Thoracic aorta (tissue), 2 donors: Measurements from ENCODE around the gene RRP8. TPM values are rescaled to one million over a fixed set of nuclear protein-coding genes. Genes with fewer than 3 reads are reported as not detected.

ENCODE experiments used
- ATAC-seq: fragments of 150-250 bp; one replicate; pipeline ENCODE4 v1.8.0; 2017; ENCODE audit warnings: low read depth; ENCODE audit not compliant: insufficient number of reproducible peaks, low FRiP score
- DNase-seq: peaks from one replicate; pipeline ENCODE4 v3.0.0-alpha.2; 2020; ENCODE audit warnings: low spot score
- H3K27ac ChIP-seq, 2 donors: fragments of 200-600 bp; sonication (generic); 1 replicate in 1 of 2; 2 replicates in 1 of 2; pipeline ENCODE4 v1.5.1; 2016; ENCODE audit warnings: mild to moderate bottlenecking in 2 of 2, moderate library complexity in 2 of 2
- H3K27me3 ChIP-seq: fragments of 200-600 bp; sonication (generic); replicated peaks from 2 replicates; pipeline ENCODE4 v1.6.0; 2016; ENCODE audit warnings: mild to moderate bottlenecking; ENCODE audit not compliant: insufficient read depth
- H3K36me3 ChIP-seq: fragments of 200-600 bp; sonication (generic); one replicate; pipeline ENCODE4 v1.5.1; 2016
- H3K4me1 ChIP-seq, 2 donors: fragments of 200-600 bp; sonication (generic); 1 replicate in 1 of 2; 2 replicates in 1 of 2; pipeline versions ENCODE4 v1.5.1 to v1.6.0; 2016; ENCODE audit warnings: low read depth in 2 of 2, mild to moderate bottlenecking in 1 of 2; ENCODE audit not compliant: control insufficient read depth in 1 of 2
- H3K4me3 ChIP-seq: fragments of 200-600 bp; sonication (generic); 2 replicates; pipeline ENCODE4 v1.5.1; 2016; ENCODE audit warnings: mild to moderate bottlenecking
- H3K9me3 ChIP-seq: fragments of 200-600 bp; sonication (generic); 2 replicates; pipeline ENCODE4 v1.5.1; 2016
- CTCF ChIP-seq: fragments of 200-600 bp; sonication (generic); IDR thresholded peaks from one replicate; pipeline ENCODE4 v1.5.1; 2019; ENCODE audit warnings: antibody characterized with exemption
- total RNA-seq, 2 donors: library from RNA; depleted of rRNA; stranded (reverse); fragments of >200 nt; gene quantifications; one replicate each; pipeline versions ENCODE4 v1.1.0 to v1.2.3, GENCODE V29; 2016

RRP8 gene
- total RNA-seq, 2 donors from 2014 or later = 13.9 to 35.8 TPM

GRCh38 chr11:6570691-6571427 is 32.6 kb downstream of the RRP8 start:
- peaks cover 0 to 14% of the 10 kb centered on the region in 2 donors for H3K4me1 ChIP-seq
- H3K36me3 ChIP-seq = no peaks in the 10 kb centered on the region
- ATAC-seq (no peak), DNase-seq (no peak)
- H3K9me3 ChIP-seq = no peaks in the 10 kb centered on the region
- no peak overlapping the region for H3K27ac ChIP-seq
- no peaks in the 10 kb centered on the region for H3K27me3 ChIP-seq
- TF ChIP-seq CTCF = no peak
- H3K4me3 ChIP-seq = peak overlapping the region; percentile 39

GRCh38 chr11:6569706-6570105 is 33.7 kb downstream of the RRP8 start:
- no peaks in the 10 kb centered on the region for H3K36me3 ChIP-seq
- no peak for TF ChIP-seq CTCF
- H3K27me3 ChIP-seq = no peaks in the 10 kb centered on the region
- ATAC-seq (no peak), DNase-seq (no peak)
- no peaks in the 10 kb centered on the region for H3K9me3 ChIP-seq
- no peak overlapping the region for H3K27ac ChIP-seq
- H3K4me3 ChIP-seq = no peak overlapping the region
- peaks cover 0 to 14% of the 10 kb centered on the region in 2 donors for H3K4me1 ChIP-seq

DNA sequence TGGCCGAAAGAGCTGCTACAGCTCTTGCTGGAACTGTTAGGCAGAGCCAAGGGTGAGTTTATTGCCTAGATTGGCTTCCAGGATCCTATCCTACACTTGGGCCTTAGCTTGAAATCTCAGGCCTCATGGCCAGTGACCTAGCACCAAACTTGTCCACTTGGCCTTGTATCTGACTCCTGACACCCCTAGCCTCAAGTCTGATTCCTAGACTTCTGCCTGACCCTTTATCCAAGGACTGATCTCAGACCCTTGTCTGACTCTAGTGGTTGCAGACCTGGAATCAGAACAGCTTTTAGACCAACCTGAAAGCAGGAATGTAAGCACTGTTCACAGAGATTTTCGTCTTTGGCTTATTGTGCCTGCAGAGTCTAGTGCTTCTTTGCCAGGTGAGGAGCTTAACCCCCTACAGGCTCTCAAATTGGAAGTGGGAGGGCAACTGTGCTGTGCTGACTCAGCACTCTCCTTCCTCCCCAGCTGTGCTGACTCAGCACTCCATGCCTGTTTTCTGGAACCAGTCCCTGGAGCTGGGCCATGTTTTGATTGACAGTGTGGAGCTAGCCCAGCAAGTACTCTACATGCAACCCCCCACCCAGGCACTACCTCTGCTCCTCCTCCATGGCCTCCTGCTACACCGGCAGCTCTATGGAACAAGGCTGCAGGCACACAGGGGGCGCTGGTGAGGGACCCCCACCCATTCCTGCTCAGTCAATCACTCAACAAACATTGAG is 35.1 kb downstream of the RRP8 start:
- H3K9me3 ChIP-seq = no peaks in the 10 kb centered on the region
- no peak overlapping the region for H3K4me3 ChIP-seq
- DNase-seq = no peak
- H3K36me3 ChIP-seq = no peaks in the 10 kb centered on the region
- no peak for TF ChIP-seq CTCF
- ATAC-seq = no peak
- no peak overlapping the region for H3K27ac ChIP-seq
- H3K27me3 ChIP-seq = no peaks in the 10 kb centered on the region
- H3K4me1 ChIP-seq = peaks cover 0 to 14% of the 10 kb centered on the region in 2 donors

- ATAC-seq = no peak
- no peak for DNase-seq
- Histone ChIP-seq H3K27me3 (no peaks in the 10 kb centered on the region), H3K36me3 (no peaks in the 10 kb centered on the region), H3K4me3 (no peak overlapping the region), H3K4me1 (peaks cover 0 to 14% of the 10 kb centered on the region in 2 donors), H3K27ac (no peak overlapping the region), H3K9me3 (no peaks in the 10 kb centered on the region)
- TF ChIP-seq CTCF = no peak
These were observed 36.1 kb downstream of the RRP8 start for GRCh38 chr11:6567371-6567745.

DNA sequence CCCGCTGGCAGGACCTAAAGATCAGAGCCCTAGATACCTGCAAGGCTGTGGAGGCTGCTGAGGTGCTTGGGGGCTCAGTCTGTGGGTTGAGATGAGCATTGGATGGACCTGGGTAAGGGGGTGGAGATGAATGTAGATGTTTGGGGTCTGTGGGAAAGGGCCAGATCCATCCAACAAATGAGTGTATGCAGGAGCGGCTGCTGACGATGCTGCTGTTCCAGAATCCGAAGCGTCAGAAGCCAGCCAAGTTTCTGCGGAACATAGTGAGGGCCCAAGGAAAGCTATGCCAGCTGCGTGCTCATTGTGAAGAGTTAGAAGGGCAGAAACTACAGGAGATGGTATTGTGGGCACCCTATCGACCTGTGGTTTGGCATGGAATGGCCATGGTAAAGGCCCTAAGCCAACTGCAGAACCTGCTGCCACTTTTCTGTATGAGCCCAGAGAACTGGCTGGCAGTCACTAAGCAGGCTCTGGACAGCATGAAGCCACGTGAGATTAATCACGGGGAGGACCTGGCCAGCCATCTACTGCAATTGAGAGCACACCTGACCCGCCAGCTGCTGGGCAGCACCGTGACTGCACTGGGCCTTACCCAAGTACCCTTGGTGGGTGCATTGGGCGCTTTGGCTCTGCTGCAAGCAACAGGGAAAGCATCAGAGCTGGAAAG is 36.6 kb downstream of the RRP8 start:
- H3K9me3 ChIP-seq = no peaks in the 10 kb centered on the region
- ATAC-seq (no peak), DNase-seq (no peak)
- no peak overlapping the region for H3K4me3 ChIP-seq
- no peak for TF ChIP-seq CTCF
- no peaks in the 10 kb centered on the region for H3K36me3 ChIP-seq
- H3K27ac ChIP-seq = no peak overlapping the region
- H3K4me1 ChIP-seq = peaks cover 0 to 10% of the 10 kb centered on the region in 2 donors
- H3K27me3 ChIP-seq = no peaks in the 10 kb centered on the region
